CD4-positive, alpha-beta T cell (primary cell): ENCODE data around the gene ELP4. TPM values are rescaled to one million over a fixed set of nuclear protein-coding genes. Genes with fewer than 3 reads are reported as not detected.

Source experiments
- ATAC-seq: fragments of 200-7000 bp; cut with Tn5 transposase; one replicate; pipeline ENCODE4 v1.10.0; 2022; ENCODE audit warnings: mild to moderate bottlenecking; ENCODE audit not compliant: poor library complexity
- CTCF ChIA-PET: fragments of 350-600 bp; sonication (Branson Sonifier 250); formaldehyde crosslinking; loops from one replicate; lab custom pipeline; 2021; ENCODE audit warnings: antibody characterized with exemption, inconsistent platforms; lab: Charles Lee
- POLR2A ChIA-PET: fragments of 350-600 bp; sonication (Branson Sonifier 250); formaldehyde crosslinking; loops from one replicate; lab custom pipeline; 2021; ENCODE audit warnings: antibody characterized with exemption, inconsistent platforms; lab: Charles Lee
- DNase-seq, 14 experiments: peaks; one replicate each; pipeline ENCODE4 v3.0.0-alpha.2; 2013 to 2020; ENCODE audit warnings: mixed read lengths in 2 of 14
- H3K27ac ChIP-seq, 2 donors: one replicate each; pipeline versions ENCODE4 v1.5.1 to v1.7.0; 2013; ENCODE audit warnings: low read length in 2 of 2, low read depth in 1 of 2, mild to moderate bottlenecking in 1 of 2
- H3K27me3 ChIP-seq, 2 experiments: 1 replicate in 1 of 2; 2 replicates in 1 of 2; pipeline versions ENCODE4 v1.6.1 to v1.7.0; 2013; ENCODE audit warnings: low read length in 2 of 2, control low read depth in 1 of 2, mild to moderate bottlenecking in 1 of 2, moderate library complexity in 1 of 2; ENCODE audit not compliant: insufficient read depth in 2 of 2, control insufficient read depth in 1 of 2
- H3K36me3 ChIP-seq: one replicate; pipeline ENCODE4 v1.6.1; 2013; ENCODE audit warnings: low read length, control low read depth; ENCODE audit not compliant: insufficient read depth
- H3K4me1 ChIP-seq: one replicate; pipeline ENCODE4 v1.6.1; 2013; ENCODE audit warnings: low read length, control low read depth; ENCODE audit not compliant: insufficient read depth
- H3K4me3 ChIP-seq: one replicate; pipeline ENCODE4 v1.5.1; 2013; ENCODE audit warnings: mild to moderate bottlenecking, low read length, moderate library complexity
- H3K9me3 ChIP-seq, 2 experiments: 1 replicate in 1 of 2; 2 replicates in 1 of 2; pipeline versions ENCODE4 v1.6.1 to v1.7.0; 2013; ENCODE audit warnings: low read length in 2 of 2, mild to moderate bottlenecking in 2 of 2, control low read depth in 1 of 2, moderate library complexity in 1 of 2; ENCODE audit not compliant: control insufficient read depth in 1 of 2, insufficient read depth in 1 of 2
- H3K27ac Mint-ChIP-seq: one replicate; pipeline ENCODE4 v1.8.0; 2020; ENCODE audit warnings: mixed read lengths
- H3K27me3 Mint-ChIP-seq: one replicate; pipeline ENCODE4 v1.8.0; 2021; ENCODE audit warnings: mixed read lengths
- H3K36me3 Mint-ChIP-seq: one replicate; pipeline ENCODE4 v1.8.0; 2021; ENCODE audit warnings: low read depth, mixed read lengths
- H3K4me1 Mint-ChIP-seq: one replicate; pipeline ENCODE4 v1.8.0; 2021; ENCODE audit warnings: low read depth, mixed read lengths
- H3K4me3 Mint-ChIP-seq: one replicate; pipeline ENCODE4 v1.8.0; 2020; ENCODE audit warnings: mild to moderate bottlenecking, mixed read lengths
- H3K9me3 Mint-ChIP-seq: one replicate; pipeline ENCODE4 v1.8.0; 2020; ENCODE audit warnings: mixed read lengths
- intact Hi-C, 2 experiments: fragments of 100-400 bp; cut with DNase I in 1 of 2; cut with micrococcal nuclease in 1 of 2; formaldehyde crosslinking; loops; one replicate each; pipeline versions ENCODE4 v1.15.1 to v1.9.0; 2023 to 2025; cut with DNase I, micrococcal nuclease
- total RNA-seq, 174 experiments: library from RNA in 2 of 174; stranded (reverse) in 2 of 174; gene quantifications; one replicate each; pipeline ENCODE4 v1.2.3 and lab custom pipeline; 2021 to 2026
- TF ChIP-seq, protein P1 (sequence below): fragments of 200-600 bp; IDR thresholded peaks from one replicate; pipeline ENCODE4 v1.8.0; 2022; ENCODE audit warnings: antibody characterized with exemption, mild to moderate bottlenecking

The ELP4 gene
- total RNA-seq, 2 experiments from 2014 or later, result 9.5 to 10.3 TPM

DNA sequence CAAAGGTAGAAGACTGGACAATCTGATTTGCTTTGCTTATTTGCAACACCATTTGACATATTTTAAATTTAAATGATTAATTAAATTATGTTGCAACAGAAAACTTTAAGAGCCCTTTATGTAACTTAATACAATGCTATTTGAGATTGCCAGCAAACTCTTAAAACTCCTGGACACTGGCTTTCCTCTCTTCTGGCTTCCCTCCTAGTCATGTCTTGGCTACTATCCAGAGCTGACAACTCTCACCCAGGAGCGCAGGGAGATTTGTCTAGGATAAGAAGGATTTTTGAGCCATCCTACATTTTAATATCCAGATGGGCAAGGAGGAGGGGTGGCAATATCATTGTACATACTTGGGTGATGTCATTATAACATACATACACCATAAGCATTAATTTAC lies 134.3 kb downstream of the ELP4 start:
- POLR2A ChIA-PET, result no interaction called here
- Mint-ChIP-seq H3K36me3 (peaks cover 15% of the 10 kb centered on the region), H3K27me3 (no peaks in the 10 kb centered on the region), H3K27ac (no peak overlapping the region), H3K4me3 (no peak overlapping the region), H3K4me1 (no peaks in the 10 kb centered on the region), H3K9me3 (no peaks in the 10 kb centered on the region)
- ATAC-seq (no peak), DNase-seq (no peak)
- intact Hi-C loops, result no loop called here
- H3K4me1 ChIP-seq, result no peaks in the 10 kb centered on the region
- H3K4me3 ChIP-seq, result no peak overlapping the region
- CTCF ChIA-PET, result no interaction called here
- H3K27me3 ChIP-seq, result no peaks in the 10 kb centered on the region
- TF ChIP-seq, protein P1, sequence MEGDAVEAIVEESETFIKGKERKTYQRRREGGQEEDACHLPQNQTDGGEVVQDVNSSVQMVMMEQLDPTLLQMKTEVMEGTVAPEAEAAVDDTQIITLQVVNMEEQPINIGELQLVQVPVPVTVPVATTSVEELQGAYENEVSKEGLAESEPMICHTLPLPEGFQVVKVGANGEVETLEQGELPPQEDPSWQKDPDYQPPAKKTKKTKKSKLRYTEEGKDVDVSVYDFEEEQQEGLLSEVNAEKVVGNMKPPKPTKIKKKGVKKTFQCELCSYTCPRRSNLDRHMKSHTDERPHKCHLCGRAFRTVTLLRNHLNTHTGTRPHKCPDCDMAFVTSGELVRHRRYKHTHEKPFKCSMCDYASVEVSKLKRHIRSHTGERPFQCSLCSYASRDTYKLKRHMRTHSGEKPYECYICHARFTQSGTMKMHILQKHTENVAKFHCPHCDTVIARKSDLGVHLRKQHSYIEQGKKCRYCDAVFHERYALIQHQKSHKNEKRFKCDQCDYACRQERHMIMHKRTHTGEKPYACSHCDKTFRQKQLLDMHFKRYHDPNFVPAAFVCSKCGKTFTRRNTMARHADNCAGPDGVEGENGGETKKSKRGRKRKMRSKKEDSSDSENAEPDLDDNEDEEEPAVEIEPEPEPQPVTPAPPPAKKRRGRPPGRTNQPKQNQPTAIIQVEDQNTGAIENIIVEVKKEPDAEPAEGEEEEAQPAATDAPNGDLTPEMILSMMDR, result no peak
- no peak overlapping the region for H3K27ac ChIP-seq
- H3K36me3 ChIP-seq, result peaks cover 5% of the 10 kb centered on the region
- H3K9me3 ChIP-seq, result no peaks in the 10 kb centered on the region

DNA sequence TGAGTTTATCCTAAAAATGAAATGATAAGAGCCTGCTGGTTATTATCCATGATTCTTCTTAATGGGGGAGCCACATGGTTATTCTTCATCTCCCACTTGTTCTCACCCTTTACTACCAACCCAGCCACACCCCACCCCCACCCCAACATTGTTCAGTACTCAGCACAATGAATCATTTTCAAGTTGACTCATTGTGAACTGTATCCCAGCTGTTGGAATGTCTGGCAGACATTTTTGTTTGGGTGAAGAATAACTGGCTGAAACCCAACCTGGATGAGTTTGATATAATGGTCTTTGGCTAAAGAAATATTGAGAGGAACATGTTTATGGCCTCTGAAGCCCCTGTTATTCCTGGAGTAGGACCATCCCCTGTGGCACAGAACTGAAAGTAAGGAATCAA lies 136.2 kb downstream of the ELP4 start:
- Histone ChIP-seq H3K27me3 (no peaks in the 10 kb centered on the region), H3K36me3 (peaks cover 5% of the 10 kb centered on the region), H3K4me1 (no peaks in the 10 kb centered on the region), H3K4me3 (no peak overlapping the region), H3K9me3 (no peaks in the 10 kb centered on the region), H3K27ac (no peak overlapping the region)
- H3K36me3 Mint-ChIP-seq, result peaks cover 28% of the 10 kb centered on the region
- DNase-seq, result no peak
- no peaks in the 10 kb centered on the region for H3K27me3 Mint-ChIP-seq
- intact Hi-C loops, result no loop called here
- TF ChIP-seq, protein P1, result no peak
- ChIA-PET CTCF (interaction anchor here (0.6 kb wide), 1 partner anchor 26 kb away, joined by 3 read pairs; no protein-coding TSS in a partner anchor), POLR2A (no interaction called here)
- no peaks in the 10 kb centered on the region for H3K4me1 Mint-ChIP-seq
- no peaks in the 10 kb centered on the region for H3K9me3 Mint-ChIP-seq
- ATAC-seq, result no peak
- no peak overlapping the region for H3K4me3 Mint-ChIP-seq
- H3K27ac Mint-ChIP-seq, result no peak overlapping the region

DNA sequence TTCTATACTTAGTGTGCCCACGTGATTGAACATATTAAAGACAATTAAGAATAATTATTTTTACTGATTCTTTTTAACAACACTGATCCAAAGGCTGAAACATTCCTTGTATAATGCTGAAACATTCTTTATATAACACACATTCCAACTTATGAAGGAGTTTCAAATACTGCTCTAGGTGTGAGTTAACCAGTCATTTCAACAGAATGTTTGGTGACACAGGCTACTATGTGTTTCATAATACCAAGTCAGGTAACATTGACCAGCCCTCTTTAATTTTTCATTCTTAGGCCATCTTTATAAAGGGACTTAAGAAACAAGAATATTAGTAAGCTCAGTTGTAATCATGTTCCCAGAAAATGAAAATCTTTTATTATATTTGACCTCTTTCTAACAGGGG lies 136.6 kb downstream of the ELP4 start:
- CTCF ChIA-PET, result interaction anchor here (0.6 kb wide), 1 partner anchor 25 kb away, joined by 3 read pairs; no protein-coding TSS in a partner anchor

More for the DNA sequence above, 136.6 kb downstream of the ELP4 start:
- Histone ChIP-seq H3K9me3 (no peaks in the 10 kb centered on the region), H3K4me3 (no peak overlapping the region), H3K4me1 (no peaks in the 10 kb centered on the region), H3K27ac (no peak overlapping the region), H3K36me3 (peaks cover 5% of the 10 kb centered on the region), H3K27me3 (no peaks in the 10 kb centered on the region)
- Mint-ChIP-seq H3K36me3 (peaks cover 33% of the 10 kb centered on the region), H3K4me3 (no peak overlapping the region), H3K9me3 (no peaks in the 10 kb centered on the region), H3K4me1 (no peaks in the 10 kb centered on the region), H3K27me3 (no peaks in the 10 kb centered on the region), H3K27ac (no peak overlapping the region)
- POLR2A ChIA-PET, result no interaction called here
- intact Hi-C loops, result no loop called here
- DNase-seq (no peak), ATAC-seq (no peak)
- TF ChIP-seq, protein P1, result no peak
